SJSA1 (cell line): ENCODE results near the gene LY6G6D. TPM values are rescaled to one million over a fixed set of nuclear protein-coding genes. Genes with fewer than 3 reads are reported as not detected.
"Not testable (repeated sequence)": the region's sequence is repeated elsewhere in the genome, so short reads cannot be mapped to it uniquely, and the experiment has no call there.

Experiments
- DNase-seq, 2 experiments: peaks; one replicate each; pipeline ENCODE4 v3.0.0-alpha.2; 2015 to 2020; ENCODE audit warnings: low spot score in 2 of 2, low read depth in 1 of 2
- H3K27ac ChIP-seq: fragments of 250-450 bp; sonication (Bioruptor Pico); 2 replicates; pipeline ENCODE4 v1.5.1; 2020; ENCODE audit warnings: mild to moderate bottlenecking, moderate library complexity
- H3K27me3 ChIP-seq: fragments of 250-450 bp; sonication (Bioruptor Pico); replicated peaks from 2 replicates; pipeline ENCODE4 v1.5.1; 2020; ENCODE audit warnings: mild to moderate bottlenecking, moderate library complexity
- H3K36me3 ChIP-seq: fragments of 250-450 bp; sonication (Bioruptor Pico); 2 replicates; pipeline ENCODE4 v1.5.1; 2020; ENCODE audit warnings: mild to moderate bottlenecking
- H3K4me1 ChIP-seq: fragments of 250-450 bp; sonication (Bioruptor Pico); replicated peaks from 2 replicates; pipeline ENCODE4 v1.6.1; 2021; ENCODE audit warnings: mild to moderate bottlenecking
- H3K4me3 ChIP-seq: fragments of 250-450 bp; sonication (Bioruptor Pico); 2 replicates; pipeline ENCODE4 v1.5.1; 2020; ENCODE audit warnings: mild to moderate bottlenecking
- H3K9me3 ChIP-seq: fragments of 250-450 bp; sonication (Bioruptor Pico); replicated peaks from 2 replicates; pipeline ENCODE4 v1.5.1; 2020; ENCODE audit warnings: mild to moderate bottlenecking
- total RNA-seq: library from RNA; depleted of rRNA; stranded (reverse); fragments of >200 nt; shearing (Covaris generic); gene quantifications from 2 replicates; pipeline ENCODE4 v1.2.3, GENCODE V29; 2014

Gene LY6G6D
- total RNA-seq, 1 experiment from 2014 or later = not detected

GRCh38 chr6:31702819-31703716, 12.1 kb upstream of the LY6G6D start, which contains the start of gene ABHD16A:
Gene ABHD16A, minus strand, starts transcription at chr6:31703324. Its CDS starts 43 bp downstream, at chr6:31703281.
- H3K4me1 ChIP-seq = peaks cover 21% of the 10 kb centered on the region
- H3K27ac ChIP-seq = peak within 1 kb of the TSS; percentile 84
- no peaks in the 10 kb centered on the region for H3K27me3 ChIP-seq
- H3K4me3 ChIP-seq = peak within 1 kb of the TSS; percentile 65
- H3K9me3 ChIP-seq = no peaks in the 10 kb centered on the region
- H3K36me3 ChIP-seq = peaks cover 14% of the 10 kb centered on the region
- DNase-seq = peak; percentile 95 to 99

GRCh38 chr6:31705931-31706330, 9.2 kb upstream of the LY6G6D start:
- no peak overlapping the region for H3K27ac ChIP-seq
- peaks cover 21% of the 10 kb centered on the region for H3K4me1 ChIP-seq
- DNase-seq = no peak
- no peak overlapping the region for H3K4me3 ChIP-seq
- no peaks in the 10 kb centered on the region for H3K9me3 ChIP-seq
- no peaks in the 10 kb centered on the region for H3K27me3 ChIP-seq
- H3K36me3 ChIP-seq = 0 out of 2 replicates have a peak, but pooled peaks cover 4% of the 10 kb centered on the region

DNA sequence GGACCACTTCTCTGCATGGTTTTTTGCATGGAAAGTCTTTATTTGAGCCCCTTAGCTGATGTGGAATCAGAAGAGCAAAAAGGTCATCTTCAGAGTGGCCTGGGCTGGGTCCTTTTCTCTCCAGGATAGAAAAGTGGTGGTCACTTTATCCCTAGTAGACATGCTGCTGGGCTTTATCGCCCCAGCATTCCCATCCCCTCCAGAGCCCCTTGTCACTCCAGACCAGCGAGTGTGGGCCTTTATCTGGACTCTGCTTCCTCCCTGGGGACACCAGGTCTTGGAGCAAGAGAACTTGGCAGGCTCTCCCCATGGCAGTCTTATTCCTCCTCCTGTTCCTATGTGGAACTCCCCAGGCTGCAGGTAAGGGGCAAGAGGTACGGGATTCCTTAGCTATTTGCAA, 8.5 kb upstream of the LY6G6D start, which contains the start of gene LY6G6F:
Gene LY6G6F, plus strand, starts transcription at position 268 of the 400 bp plus-strand sequence. Its CDS starts 41 bp downstream, at position 309.
- DNase-seq = no peak
- Histone ChIP-seq H3K36me3 (0 out of 2 replicates have a peak, but pooled peaks cover under 1% of the 10 kb centered on the region), H3K27me3 (no peaks in the 10 kb centered on the region), H3K4me1 (peaks cover 19% of the 10 kb centered on the region), H3K9me3 (no peaks in the 10 kb centered on the region), H3K4me3 (no peak within 1 kb of the TSS), H3K27ac (no peak within 1 kb of the TSS)

- H3K36me3 ChIP-seq = no peaks in the 10 kb centered on the region
- H3K27me3 ChIP-seq = no peaks in the 10 kb centered on the region
Observed at GRCh38 chr6:31707701-31708100, 7.4 kb upstream of the LY6G6D start.

DNA sequence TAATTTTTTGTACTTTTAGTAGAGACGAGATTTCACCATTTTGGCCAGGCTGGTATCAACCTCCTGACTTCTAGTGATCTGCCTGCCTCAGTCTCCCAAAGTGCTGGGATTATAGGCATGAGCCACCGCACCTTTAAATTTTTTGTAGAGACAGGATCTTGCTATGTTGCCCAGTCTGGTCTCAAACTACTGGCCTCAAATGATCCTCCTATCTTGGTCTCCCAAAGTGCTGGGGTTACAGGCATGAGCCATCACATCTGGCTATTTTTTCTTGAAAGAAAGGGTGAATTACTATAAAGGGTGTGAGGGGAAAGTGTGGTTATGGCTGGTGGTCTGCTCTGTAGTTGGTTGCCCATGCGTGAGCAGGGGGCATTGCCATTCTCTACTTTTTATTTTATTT, 6.9 kb upstream of the LY6G6D start:
- Histone ChIP-seq H3K4me1 (peaks cover 15% of the 10 kb centered on the region), H3K27ac (no peak overlapping the region), H3K27me3 (no peaks in the 10 kb centered on the region), H3K9me3 (no peaks in the 10 kb centered on the region), H3K4me3 (no peak overlapping the region), H3K36me3 (no peaks in the 10 kb centered on the region)
- no peak for DNase-seq

More at GRCh38 chr6:31707701-31708100, 7.4 kb upstream of the LY6G6D start:
- no peaks in the 10 kb centered on the region for H3K9me3 ChIP-seq
- peaks cover 15% of the 10 kb centered on the region for H3K4me1 ChIP-seq
- no peak overlapping the region for H3K4me3 ChIP-seq
- no peak for DNase-seq
- no peak overlapping the region for H3K27ac ChIP-seq

DNA sequence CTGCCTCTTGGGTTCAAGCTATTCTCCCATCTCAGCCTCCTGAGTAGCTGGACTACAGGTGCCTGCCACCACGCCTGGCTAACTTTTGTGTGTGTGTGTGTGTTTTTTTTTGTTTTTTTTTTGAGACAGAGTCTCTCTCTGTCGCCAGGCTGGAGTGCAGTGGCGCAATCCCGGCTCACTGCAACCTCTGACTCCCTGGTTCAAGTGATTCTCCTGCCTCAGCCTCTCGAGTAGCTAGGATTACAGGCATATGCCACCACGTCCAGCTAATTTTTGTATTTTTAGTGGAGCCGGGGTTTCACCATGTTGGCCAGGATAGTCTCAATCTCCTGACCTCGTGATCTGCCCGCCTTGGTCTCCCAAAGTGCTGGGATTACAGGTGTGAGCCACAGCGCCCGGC, 6.0 kb upstream of the LY6G6D start:
- H3K4me1 ChIP-seq, H3K27ac ChIP-seq, H3K27me3 ChIP-seq, H3K9me3 ChIP-seq, H3K4me3 ChIP-seq, H3K36me3 ChIP-seq, DNase-seq: not testable (repeated sequence)

GRCh38 chr6:31710523-31711219, 4.5 kb upstream of the LY6G6D start:
- Histone ChIP-seq H3K27ac (no peak overlapping the region), H3K36me3 (no peaks in the 10 kb centered on the region), H3K9me3 (no peaks in the 10 kb centered on the region), H3K4me1 (peaks cover 3% of the 10 kb centered on the region; the same call in 1 of the 2 replicates), H3K4me3 (no peak overlapping the region), H3K27me3 (no peaks in the 10 kb centered on the region)
- DNase-seq = no peak

DNA sequence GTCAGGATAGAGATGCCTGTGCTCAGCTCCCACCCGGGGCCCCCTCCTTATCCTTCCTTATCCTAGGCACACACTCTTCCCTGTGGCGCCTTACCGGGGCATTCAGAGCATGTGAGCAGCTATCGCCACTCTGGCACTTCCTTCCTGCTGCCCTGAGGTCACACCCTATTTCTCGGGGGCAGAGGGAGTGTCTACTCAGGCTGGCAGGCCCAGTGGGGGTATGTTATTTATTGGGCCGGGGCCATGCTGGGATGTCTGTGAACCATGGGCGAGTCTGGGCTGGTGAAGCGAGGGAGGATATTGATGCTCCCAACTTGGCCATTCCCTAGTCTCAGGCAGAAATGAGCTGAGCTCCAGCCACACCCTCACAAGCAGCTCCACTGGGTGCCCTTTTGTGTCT, 3.9 kb upstream of the LY6G6D start:
- Histone ChIP-seq H3K36me3 (no peaks in the 10 kb centered on the region), H3K9me3 (no peaks in the 10 kb centered on the region), H3K27ac (no peak overlapping the region), H3K27me3 (no peaks in the 10 kb centered on the region), H3K4me3 (no peak overlapping the region), H3K4me1 (peaks cover 3% of the 10 kb centered on the region; the same call in 1 of the 2 replicates)
- DNase-seq = no peak

DNA sequence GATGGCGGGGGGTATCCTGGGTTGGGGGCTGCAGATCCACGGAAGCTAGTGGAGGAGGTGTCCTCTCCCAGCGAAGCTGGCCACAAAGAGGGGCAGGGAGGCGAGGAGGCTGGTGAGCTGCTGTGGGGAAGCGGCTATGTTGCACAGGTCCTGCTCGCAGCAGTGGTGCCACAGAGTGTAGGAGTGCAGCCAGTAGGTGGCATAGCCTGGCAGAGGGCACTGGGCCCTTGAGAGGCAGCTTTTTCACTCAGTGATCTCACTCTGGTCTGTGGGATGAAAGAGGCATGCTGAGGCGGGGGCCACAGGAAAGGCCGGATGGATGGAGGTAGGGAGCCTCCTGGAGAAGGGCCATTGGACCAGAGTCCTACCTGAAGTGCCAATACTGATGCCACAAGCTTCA, 2.9 kb upstream of the LY6G6D start:
- DNase-seq = no peak
- Histone ChIP-seq H3K27ac (no peak overlapping the region), H3K36me3 (no peaks in the 10 kb centered on the region), H3K9me3 (no peaks in the 10 kb centered on the region), H3K27me3 (no peaks in the 10 kb centered on the region), H3K4me1 (peaks cover 3% of the 10 kb centered on the region; the same call in 1 of the 2 replicates), H3K4me3 (no peak overlapping the region)

DNA sequence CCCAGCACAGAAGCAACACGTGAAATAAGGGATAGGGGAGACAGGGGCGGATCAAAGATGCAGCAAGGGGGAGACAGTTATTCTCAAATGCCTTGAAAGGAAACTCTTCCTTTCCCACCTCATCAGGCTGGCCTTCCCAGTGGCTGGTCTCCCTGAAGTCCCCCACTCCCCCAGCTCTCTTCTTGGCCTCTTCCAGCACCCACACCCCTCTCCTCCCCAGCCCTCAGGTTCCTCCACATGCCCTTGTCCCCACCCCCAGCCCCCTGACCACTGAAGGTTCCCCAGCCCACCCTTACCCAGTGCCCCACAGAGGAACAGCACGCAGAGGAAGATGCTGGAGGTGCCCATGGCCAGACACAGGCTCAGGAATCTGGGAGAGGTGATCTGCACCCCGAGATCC, 1.7 kb upstream of the LY6G6D start:
- DNase-seq = no peak
- Histone ChIP-seq H3K4me1 (peaks cover 3% of the 10 kb centered on the region; the same call in 1 of the 2 replicates), H3K36me3 (no peaks in the 10 kb centered on the region), H3K9me3 (no peaks in the 10 kb centered on the region), H3K27me3 (no peaks in the 10 kb centered on the region), H3K4me3 (no peak overlapping the region), H3K27ac (no peak overlapping the region)

GRCh38 chr6:31713991-31714684, 1.0 kb upstream of the LY6G6D start:
- Histone ChIP-seq H3K27me3 (no peaks in the 10 kb centered on the region), H3K4me3 (no peak overlapping the region), H3K27ac (no peak overlapping the region), H3K4me1 (peaks cover 3% of the 10 kb centered on the region; the same call in 1 of the 2 replicates), H3K36me3 (no peaks in the 10 kb centered on the region), H3K9me3 (no peaks in the 10 kb centered on the region)
- no peak for DNase-seq

DNA sequence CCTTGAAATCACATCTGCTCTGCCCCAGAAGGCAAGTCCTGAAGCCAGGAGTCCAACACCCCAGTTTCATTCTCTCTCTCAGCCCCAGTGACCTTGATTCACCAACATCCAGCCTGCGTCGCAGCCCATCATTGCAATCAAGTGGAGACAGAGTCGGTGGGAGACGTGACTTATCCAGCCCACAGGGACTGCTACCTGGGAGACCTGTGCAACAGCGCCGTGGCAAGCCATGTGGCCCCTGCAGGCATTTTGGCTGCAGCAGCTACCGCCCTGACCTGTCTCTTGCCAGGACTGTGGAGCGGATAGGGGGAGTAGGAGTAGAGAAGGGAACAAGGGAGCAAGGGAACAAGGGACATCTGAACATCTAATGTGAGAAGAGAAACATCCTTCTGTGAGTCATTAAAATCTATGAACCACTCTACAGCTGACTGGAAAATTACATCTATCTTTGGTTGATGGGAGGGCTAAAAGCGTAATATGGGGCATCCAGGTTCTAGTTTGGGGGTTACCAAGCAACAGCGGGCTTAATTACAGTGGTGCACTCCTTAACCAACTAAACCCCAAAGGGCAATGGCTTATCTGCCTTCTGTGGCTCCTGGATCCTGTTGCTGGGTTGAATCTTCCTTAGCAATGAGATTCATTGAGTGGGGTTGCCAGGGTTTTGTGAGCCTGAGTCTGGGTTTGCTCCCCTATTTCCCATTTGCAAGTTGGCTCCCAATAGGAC, 2.5 kb downstream of the LY6G6D start:
- DNase-seq = no peak
- H3K27me3 ChIP-seq = no peaks in the 10 kb centered on the region
- H3K4me3 ChIP-seq = no peak overlapping the region

GRCh38 chr6:31718265-31718664, 3.1 kb downstream of the LY6G6D start:
- H3K36me3 ChIP-seq = no peaks in the 10 kb centered on the region

More for the DNA sequence above, 2.5 kb downstream of the LY6G6D start:
- H3K27ac ChIP-seq = no peak overlapping the region
- peaks cover 3% of the 10 kb centered on the region; the same call in 1 of the 2 replicates for H3K4me1 ChIP-seq
- no peaks in the 10 kb centered on the region for H3K9me3 ChIP-seq
- H3K36me3 ChIP-seq = no peaks in the 10 kb centered on the region

More at GRCh38 chr6:31718265-31718664, 3.1 kb downstream of the LY6G6D start:
- Histone ChIP-seq H3K9me3 (no peaks in the 10 kb centered on the region), H3K27ac (no peak overlapping the region), H3K4me3 (no peak overlapping the region), H3K4me1 (peaks cover 3% of the 10 kb centered on the region; the same call in 1 of the 2 replicates), H3K27me3 (no peaks in the 10 kb centered on the region)
- DNase-seq = no peak
